LNCaP clone FGC (cell line): Measurements from ENCODE around the gene IDH3A.

Experiments used
- DNase-seq: peaks from one replicate; pipeline ENCODE4 v3.0.0-alpha.2; 2011; ENCODE audit warnings: low read depth
- H3K4me3 ChIP-seq: 2 replicates; pipeline ENCODE4 v1.5.1; 2011; ENCODE audit warnings: mild to moderate bottlenecking, low read depth, low read length, control low read depth
- TF ChIP-seq, protein P1 (sequence below): IDR thresholded peaks from 2 replicates; pipeline ENCODE4 v1.5.1; 2012; ENCODE audit warnings: mild to moderate bottlenecking; ENCODE audit not compliant: control insufficient read depth, insufficient read depth; ENCODE audit errors: extremely low read depth

The IDH3A gene

DNA sequence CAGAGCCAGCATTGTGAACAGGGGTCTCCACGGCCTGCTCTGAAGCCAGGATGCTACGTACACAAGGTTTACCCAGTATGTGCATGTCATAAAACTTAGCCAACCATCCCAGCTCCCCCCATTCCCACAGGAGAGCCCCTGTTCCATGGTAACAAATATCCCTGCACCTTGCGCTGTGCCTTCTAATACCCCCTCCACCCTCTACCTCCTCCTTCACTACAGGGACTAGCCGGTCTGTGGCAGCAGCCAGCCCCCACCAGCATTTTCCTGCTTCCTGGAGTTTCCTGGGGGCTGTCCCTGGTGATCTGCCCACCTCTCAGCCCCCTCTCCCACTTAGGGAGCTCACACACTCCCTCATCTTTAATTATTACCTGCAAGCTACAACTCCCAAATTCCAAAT lies 64.8 kb downstream of the IDH3A start:
- DNase-seq: no peak
- TF ChIP-seq, protein P1, sequence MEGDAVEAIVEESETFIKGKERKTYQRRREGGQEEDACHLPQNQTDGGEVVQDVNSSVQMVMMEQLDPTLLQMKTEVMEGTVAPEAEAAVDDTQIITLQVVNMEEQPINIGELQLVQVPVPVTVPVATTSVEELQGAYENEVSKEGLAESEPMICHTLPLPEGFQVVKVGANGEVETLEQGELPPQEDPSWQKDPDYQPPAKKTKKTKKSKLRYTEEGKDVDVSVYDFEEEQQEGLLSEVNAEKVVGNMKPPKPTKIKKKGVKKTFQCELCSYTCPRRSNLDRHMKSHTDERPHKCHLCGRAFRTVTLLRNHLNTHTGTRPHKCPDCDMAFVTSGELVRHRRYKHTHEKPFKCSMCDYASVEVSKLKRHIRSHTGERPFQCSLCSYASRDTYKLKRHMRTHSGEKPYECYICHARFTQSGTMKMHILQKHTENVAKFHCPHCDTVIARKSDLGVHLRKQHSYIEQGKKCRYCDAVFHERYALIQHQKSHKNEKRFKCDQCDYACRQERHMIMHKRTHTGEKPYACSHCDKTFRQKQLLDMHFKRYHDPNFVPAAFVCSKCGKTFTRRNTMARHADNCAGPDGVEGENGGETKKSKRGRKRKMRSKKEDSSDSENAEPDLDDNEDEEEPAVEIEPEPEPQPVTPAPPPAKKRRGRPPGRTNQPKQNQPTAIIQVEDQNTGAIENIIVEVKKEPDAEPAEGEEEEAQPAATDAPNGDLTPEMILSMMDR: no peak
- no peak overlapping the region for H3K4me3 ChIP-seq

DNA sequence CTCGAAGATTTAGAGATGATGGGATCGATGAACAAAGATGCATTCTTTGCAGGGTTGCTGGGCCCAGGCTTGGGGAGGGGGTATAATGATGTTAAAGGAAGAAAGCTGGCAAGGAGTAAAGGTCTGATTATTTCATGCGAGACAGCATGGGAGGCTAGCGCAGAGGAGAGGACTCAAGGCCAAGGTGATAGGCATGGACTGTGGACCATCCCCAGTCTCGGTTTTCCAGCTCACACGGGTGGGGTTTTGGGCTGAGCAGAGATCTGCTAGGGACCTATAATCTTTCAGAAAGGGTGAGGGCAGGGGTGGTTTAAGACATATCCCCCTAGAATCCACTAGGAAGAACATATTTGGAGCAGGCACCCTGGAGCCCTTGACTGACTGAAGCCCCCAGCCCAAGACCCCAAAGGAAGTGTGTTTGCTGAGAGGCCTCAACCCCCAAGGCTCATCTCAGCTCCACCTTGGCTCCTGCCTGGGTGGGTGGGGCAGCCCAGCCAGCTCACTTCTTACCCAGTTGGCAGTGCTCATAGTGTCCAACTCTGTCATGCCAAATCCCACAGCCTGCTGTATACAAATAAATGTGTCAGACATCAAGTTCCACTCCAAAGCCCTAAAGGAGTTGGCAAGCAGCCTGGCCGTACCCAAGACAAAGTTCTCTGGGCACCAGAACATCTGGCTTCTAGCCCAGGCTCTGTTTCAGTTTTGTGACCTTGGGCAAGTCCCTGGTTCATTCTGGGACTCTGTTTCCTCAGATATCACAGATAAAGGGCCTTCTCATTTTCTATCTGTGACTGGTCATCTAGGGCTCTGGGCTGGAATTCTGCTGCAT lies 67.3 kb downstream of the IDH3A start:
- TF ChIP-seq, protein P1: no peak
- H3K4me3 ChIP-seq: no peak overlapping the region
- peak; percentile 99 for DNase-seq

DNA sequence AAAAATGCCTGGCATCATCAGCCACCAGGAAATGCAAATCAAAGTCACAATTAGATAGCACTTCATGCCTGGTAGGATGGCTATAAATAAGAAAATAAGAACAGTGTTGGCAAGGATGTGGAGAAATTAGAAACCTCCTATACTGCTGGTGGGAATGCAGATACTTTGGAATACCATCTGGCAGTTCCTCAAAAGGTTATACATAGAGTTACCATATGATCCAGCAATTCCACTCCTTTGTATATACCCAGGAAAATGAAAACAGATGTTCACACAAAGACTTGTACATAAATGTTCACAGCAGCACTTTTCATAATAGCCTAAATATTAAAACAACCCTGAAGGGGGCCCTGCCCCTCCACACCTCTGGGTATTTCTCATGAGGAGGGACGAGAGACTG lies 71.6 kb downstream of the IDH3A start:
- TF ChIP-seq, protein P1: no peak
- DNase-seq: no peak
- H3K4me3 ChIP-seq: no peak overlapping the region
